Urinary bladder (tissue), 4 donors: ENCODE measurements around the gene DMAP1. TPM values are rescaled to one million over a fixed set of nuclear protein-coding genes. Genes with fewer than 3 reads are reported as not detected.

Source experiments
- DNase-seq: peaks from one replicate; pipeline ENCODE4 v3.0.0-alpha.2; 2015; ENCODE audit errors: extremely low spot score
- H3K27ac ChIP-seq: one replicate; pipeline ENCODE4 v1.5.1; 2013; ENCODE audit warnings: low read depth, mild to moderate bottlenecking, moderate library complexity
- H3K36me3 ChIP-seq: one replicate; pipeline ENCODE4 v1.6.1; 2013; ENCODE audit warnings: mild to moderate bottlenecking, moderate library complexity; ENCODE audit not compliant: insufficient read depth
- H3K4me1 ChIP-seq: one replicate; pipeline ENCODE4 v1.6.1; 2013; ENCODE audit warnings: mild to moderate bottlenecking, moderate library complexity; ENCODE audit not compliant: insufficient read depth
- H3K4me3 ChIP-seq: one replicate; pipeline ENCODE4 v1.5.1; 2013; ENCODE audit warnings: low read depth, low read length
- WGBS: extraction: QIAGEN DNeasy Blood & Tissue Kit; methylation state at CpG from one replicate; pipeline ENCODE4 v1.1.7; 2013; 5-methylcytosine and 5-hydroxymethylcytosine counted together
- polyA plus RNA-seq: library from polyadenylated mRNA; stranded (reverse); fragments of 200-250 nt; gene quantifications from one replicate; pipeline ENCODE4 v1.2.3, GENCODE V29; 2013
- small RNA-seq: library from RNA; depleted of rRNA; stranded (forward); fragments of <200 nt; gene quantifications from one replicate; pipeline ENCODE3, GENCODE V24; 2014
- total RNA-seq: library from RNA; depleted of rRNA; stranded (reverse); fragments of >200 nt; gene quantifications from one replicate; pipeline ENCODE4 v1.2.3, GENCODE V29; 2014
- donor health status: healthy with polysubstance abuse.
- donor health status: healthy.

The DMAP1 gene
- total and polyA plus RNA-seq, 2 donors: 17.2 to 33.7 TPM

DNA sequence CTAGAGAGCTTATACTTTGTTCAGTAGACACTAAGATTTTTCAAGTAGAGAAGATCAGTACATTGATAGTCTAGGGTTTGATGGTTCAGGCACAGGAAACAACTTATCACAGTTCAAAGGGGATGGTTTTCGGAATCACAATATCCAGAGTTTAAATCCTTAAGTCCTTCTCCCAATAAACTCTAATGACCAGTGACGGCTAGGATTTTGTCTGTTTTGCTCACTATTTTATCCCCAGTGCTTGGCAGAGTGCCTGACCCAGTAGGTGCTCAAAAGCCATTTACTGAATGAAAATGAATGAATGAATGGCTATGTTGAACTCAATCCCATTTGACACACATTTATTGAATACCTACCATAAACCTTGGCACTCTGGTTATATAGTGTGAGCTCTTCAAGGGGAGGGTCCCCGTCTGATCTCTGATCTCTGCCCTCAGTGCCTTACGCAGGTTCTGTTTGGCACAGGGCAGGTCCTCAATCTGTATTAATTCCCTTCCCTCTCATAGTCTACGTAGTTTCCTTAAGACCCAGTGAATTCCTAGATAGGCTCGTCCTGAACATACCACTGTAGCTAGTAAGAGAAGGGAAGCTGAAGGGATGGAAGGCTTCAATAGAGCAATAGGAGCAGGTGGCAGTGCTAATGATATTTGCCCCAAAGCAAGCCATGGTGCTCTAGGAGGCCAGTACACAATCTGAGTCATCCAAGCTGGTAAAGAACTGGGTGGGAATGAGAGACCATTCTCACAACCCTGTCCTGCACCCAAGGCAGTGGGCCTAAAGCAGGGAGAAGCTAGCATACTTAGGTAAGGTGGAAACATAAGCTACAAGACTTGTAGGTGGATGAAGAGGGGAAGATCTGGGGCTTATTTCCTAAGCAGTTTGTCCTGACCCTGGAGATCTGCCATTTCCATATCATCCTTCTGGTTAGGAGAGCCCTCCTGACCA lies 53.4 kb downstream of the DMAP1 start:
- no peak for DNase-seq
- no peaks in the 10 kb centered on the region for H3K4me1 ChIP-seq
- WGBS: 89% methylated on average over 6 of the region's 6 CpGs
- H3K4me3 ChIP-seq: no peak overlapping the region
- H3K36me3 ChIP-seq: no peaks in the 10 kb centered on the region
- no peak overlapping the region for H3K27ac ChIP-seq

DNA sequence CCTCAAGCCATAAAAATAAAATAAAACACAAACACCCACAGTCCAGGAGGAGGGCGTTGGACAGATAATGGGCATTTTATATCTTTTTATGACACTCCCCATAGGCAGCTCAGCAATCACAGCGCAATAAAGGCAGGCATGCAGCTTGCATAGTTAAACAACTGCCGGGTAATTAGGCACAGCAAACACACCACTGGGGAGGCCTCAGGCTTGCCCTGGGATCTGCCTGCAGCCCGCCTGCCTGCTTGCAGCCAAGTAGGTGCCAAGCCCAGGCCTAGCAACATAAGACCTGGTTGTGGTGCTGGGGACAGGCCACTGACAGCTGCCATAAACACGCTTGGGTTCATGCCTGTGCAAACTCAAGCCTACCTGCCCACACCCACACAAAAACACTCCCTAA lies 54.2 kb downstream of the DMAP1 start:
- 77% methylated on average over 5 of the region's 5 CpGs for WGBS
- Histone ChIP-seq H3K36me3 (no peaks in the 10 kb centered on the region), H3K27ac (no peak overlapping the region), H3K4me1 (no peaks in the 10 kb centered on the region), H3K4me3 (no peak overlapping the region)
- DNase-seq: no peak

DNA sequence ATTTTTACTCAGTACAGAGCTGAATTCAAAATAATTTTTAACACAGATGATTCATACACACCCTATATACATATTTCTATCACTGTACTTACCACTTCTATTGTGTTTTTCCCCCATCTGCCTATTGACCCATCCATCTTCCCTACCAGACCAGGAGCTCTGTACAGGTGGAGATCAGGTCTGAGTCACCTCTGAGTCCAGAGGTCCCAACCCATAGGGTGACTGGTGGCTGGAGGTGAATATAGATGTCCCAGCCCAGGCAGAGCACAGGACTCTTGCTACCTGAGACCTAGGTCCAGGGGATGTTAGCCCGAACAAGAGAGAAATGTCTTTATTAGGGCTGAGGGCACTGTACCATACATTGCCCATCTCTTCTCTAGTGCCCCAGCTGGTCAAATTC lies 54.8 kb downstream of the DMAP1 start:
- H3K4me1 ChIP-seq: no peaks in the 10 kb centered on the region
- WGBS: 98% methylated on average over 1 of the region's 1 CpG
- H3K4me3 ChIP-seq: no peak overlapping the region
- DNase-seq: no peak
- no peaks in the 10 kb centered on the region for H3K36me3 ChIP-seq
- no peak overlapping the region for H3K27ac ChIP-seq

Small RNA genes within 50 kb of the gene (small RNA-seq; reads per million reads assigned to genes)
- gene AL035417.1: not detected

Other genes starting within 250 kb of the DMAP1 start
- 7.8 TPM for gene DPH2, start 243.5 kb upstream of the DMAP1 start, total RNA-seq
- gene DPH2, start 243.5 kb upstream of the DMAP1 start, polyA plus RNA-seq: 21.7 TPM
- gene ATP6V0B, start 238.5 kb upstream of the DMAP1 start, total RNA-seq: 44.4 TPM
- gene ATP6V0B, start 238.5 kb upstream of the DMAP1 start, polyA plus RNA-seq: 120 TPM
- 35.2 TPM for gene B4GALT2, start 234.3 kb upstream of the DMAP1 start, total RNA-seq
- gene B4GALT2, start 234.3 kb upstream of the DMAP1 start, polyA plus RNA-seq: 55.9 TPM
- 2.8 TPM for gene CCDC24, start 221.9 kb upstream of the DMAP1 start, total RNA-seq
- gene CCDC24, start 221.9 kb upstream of the DMAP1 start, polyA plus RNA-seq: 7.2 TPM
- gene SLC6A9, start 182.0 kb upstream of the DMAP1 start, total RNA-seq: 6.1 TPM
- 19.8 TPM for gene SLC6A9, start 182.0 kb upstream of the DMAP1 start, polyA plus RNA-seq
- 0.95 TPM for gene KLF17, start 94.7 kb upstream of the DMAP1 start, total RNA-seq
- 1.3 TPM for gene KLF17, start 94.7 kb upstream of the DMAP1 start, polyA plus RNA-seq
- not detected for gene KLF18, start 71.8 kb upstream of the DMAP1 start, total RNA-seq
- gene KLF18, start 71.8 kb upstream of the DMAP1 start, polyA plus RNA-seq: not detected
- 34.3 TPM for gene ERI3, start 141.8 kb downstream of the DMAP1 start, total RNA-seq
- gene ERI3, start 141.8 kb downstream of the DMAP1 start, polyA plus RNA-seq: 46.4 TPM
- gene RNF220, start 191.8 kb downstream of the DMAP1 start, total RNA-seq: 17.3 TPM
- 89.6 TPM for gene RNF220, start 191.8 kb downstream of the DMAP1 start, polyA plus RNA-seq